K562 (cell line): ENCODE results near the gene NDUFC2. TPM values are rescaled to one million over a fixed set of nuclear protein-coding genes. Genes with fewer than 3 reads are reported as not detected.

Source experiments
- ATAC-seq: fragments of 200-7000 bp; cut with Tn5 transposase; 3 replicates; pipeline ENCODE4 v1.9.1; 2020; ENCODE audit warnings: moderate library complexity
- BruUV-seq: library from RNA; stranded (reverse); fragments of 400-500 nt; replicated peaks from 2 replicates; lab custom pipeline; 2021; lab: Mats Ljungman, UMichigan
- CTCF ChIA-PET: fragments of 300-600 bp; formaldehyde crosslinking; extraction: SDS; loops from one replicate; lab custom pipeline; 2021; ENCODE audit warnings: low intra/inter-chr PET ratio; lab: Yijun Ruan, JAX
- POLR2A ChIA-PET: fragments of 300-600, 350-650 bp; sonication (Branson Sonifier 250); formaldehyde crosslinking; extraction: SDS; loops from one replicate; lab custom pipeline; 2021; ENCODE audit warnings: antibody characterized with exemption, inconsistent platforms; lab: Yijun Ruan, JAX
- DNase-seq, 4 experiments: peaks; one replicate each; pipeline versions ENCODE4 v3.0.0 to v3.0.0-alpha.2; 2011 to 2018; ENCODE audit warnings: low spot score in 3 of 4, mixed read lengths in 3 of 4; ENCODE audit errors: extremely low read depth in 1 of 4
- FAIRE-seq: peaks from 2 replicates; lab custom pipeline; 2011; peaks lifted over from hg19 to GRCh38; lab: Jason Lieb, UNC
- H2AFZ ChIP-seq: 2 replicates; pipeline ENCODE4 v1.6.0; 2011; ENCODE audit warnings: low read depth, low read length, control low read depth, inconsistent platforms
- H3K27ac ChIP-seq: fragments of 200-600 bp; 3 replicates; pipeline ENCODE4 v1.8.0; 2011; ENCODE audit warnings: low read depth, mild to moderate bottlenecking, control low read depth, inconsistent platforms, low read length, moderate library complexity, mixed read lengths; ENCODE audit errors: extremely low read depth
- H3K27me3 ChIP-seq, 2 experiments: fragments of 300-600 bp in 1 of 2; 2 replicates in 1 of 2; 3 replicates in 1 of 2; pipeline versions ENCODE4 v1.6.0 to v1.8.0; 2011; ENCODE audit warnings: inconsistent platforms in 2 of 2, low read length in 2 of 2, mild to moderate bottlenecking in 1 of 2, mixed read lengths in 1 of 2, moderate library complexity in 1 of 2; ENCODE audit not compliant: control insufficient read depth in 2 of 2, insufficient read depth in 2 of 2
- H3K36me3 ChIP-seq: fragments of 300-600 bp; 3 replicates; pipeline ENCODE4 v1.8.0; 2011; ENCODE audit warnings: mild to moderate bottlenecking, low read length, inconsistent platforms; ENCODE audit not compliant: control insufficient read depth, insufficient read depth
- H3K4me1 ChIP-seq, 2 experiments: fragments of 200-600 bp in 1 of 2; replicated peaks in 1 of 2; 2 replicates in 1 of 2; 3 replicates in 1 of 2; pipeline versions ENCODE4 v1.5.1 to v1.8.0; 2011; ENCODE audit warnings: inconsistent platforms in 2 of 2, low read length in 2 of 2, mild to moderate bottlenecking in 1 of 2, mixed read lengths in 1 of 2, moderate library complexity in 1 of 2; ENCODE audit not compliant: control insufficient read depth in 2 of 2, insufficient read depth in 2 of 2
- H3K4me2 ChIP-seq: 2 replicates; pipeline ENCODE4 v1.6.1; 2011; ENCODE audit warnings: low read length, control low read depth, inconsistent platforms, mixed read lengths; ENCODE audit not compliant: insufficient read depth
- H3K4me3 ChIP-seq: fragments of 200-600 bp; sonication (generic), shearing (Covaris generic); 2 replicates; pipeline ENCODE4 v1.5.1; 2016; ENCODE audit warnings: control low read depth, inconsistent platforms
- H3K79me2 ChIP-seq: fragments of 200-600 bp; 3 replicates; pipeline ENCODE4 v1.8.0; 2011; ENCODE audit warnings: low read length, inconsistent platforms; ENCODE audit not compliant: control insufficient read depth, insufficient read depth
- H3K9ac ChIP-seq, 2 experiments: 2 replicates each; pipeline versions ENCODE4 v1.6.0 to v1.6.1; 2011; ENCODE audit warnings: low read depth in 2 of 2, low read length in 2 of 2, control low read depth in 1 of 2, inconsistent platforms in 1 of 2, mild to moderate bottlenecking in 1 of 2, mixed read lengths in 1 of 2; ENCODE audit not compliant: insufficient read depth in 1 of 2
- H3K9me1 ChIP-seq: one replicate; pipeline ENCODE4 v1.6.0; 2011; ENCODE audit warnings: inconsistent platforms, mild to moderate bottlenecking, low read length, moderate library complexity; ENCODE audit not compliant: control insufficient read depth, insufficient read depth
- H3K9me3 ChIP-seq: replicated peaks from 2 replicates; pipeline ENCODE4 v1.5.1; 2011; ENCODE audit warnings: low read depth, low read length, inconsistent platforms; ENCODE audit not compliant: control insufficient read depth, insufficient read depth
- H4K20me1 ChIP-seq: replicated peaks from 2 replicates; pipeline ENCODE4 v1.6.1; 2011; ENCODE audit warnings: low read length, inconsistent platforms, mixed read lengths; ENCODE audit not compliant: control insufficient read depth, insufficient read depth
- CBX5 ChIP-seq: IDR thresholded peaks from 2 replicates; pipeline ENCODE4 v1.6.1; 2014; ENCODE audit warnings: low read depth, borderline replicate concordance
- DDX20 ChIP-seq: fragments of 450-650 bp; IDR thresholded peaks from 2 replicates; pipeline ENCODE4 v1.6.1; 2016; ENCODE audit warnings: missing genetic modification characterization, low read depth, mild to moderate bottlenecking, missing compliant biosample characterization, moderate library complexity
- FUS ChIP-seq: fragments of 200-400 bp; formaldehyde crosslinking; optimal IDR thresholded peaks from 2 replicates; pipeline ENCODE3; 2017; ENCODE audit warnings: low read depth, low read length
- NFYB ChIP-seq: IDR thresholded peaks from 2 replicates; pipeline ENCODE4 v1.6.1; 2011; ENCODE audit warnings: mild to moderate bottlenecking, moderate library complexity; ENCODE audit not compliant: insufficient read length; ENCODE audit errors: extremely low read depth
- PCBP1 ChIP-seq: fragments of 200-400 bp; formaldehyde crosslinking; IDR thresholded peaks from 2 replicates; pipeline ENCODE4 v1.6.1; 2018; ENCODE audit warnings: mild to moderate bottlenecking, low read depth, low read length; ENCODE audit not compliant: poor library complexity, severe bottlenecking
- SETDB1 ChIP-seq: IDR thresholded peaks from one replicate; pipeline ENCODE4 v1.6.1; 2012; ENCODE audit warnings: low read length, control low read depth, inconsistent platforms
- TARDBP ChIP-seq: fragments of 450-650 bp; IDR thresholded peaks from 2 replicates; pipeline ENCODE4 v1.6.1; 2016
- WGBS: fragments of 100-300 bp; shearing (Covaris generic); methylation state at CpG from one replicate; pipeline ENCODE4 v1.1.6; 2016; ENCODE audit warnings: low coverage, mixed read lengths; ENCODE audit not compliant: insufficient coverage; ENCODE audit errors: missing lambda C conversion rate; 5-methylcytosine and 5-hydroxymethylcytosine counted together
- in situ Hi-C: fragments of 300-500 bp; cut with MboI; formaldehyde crosslinking; loops from 4 replicates; pipeline ENCODE4 v1.15.0; 2018; ENCODE audit warnings: inconsistent platforms, mixed read lengths
- intact Hi-C: fragments of 100-400 bp; cut with micrococcal nuclease; formaldehyde crosslinking; loops from 2 replicates; pipeline ENCODE4 v1.14.2; 2022
- polyA plus RNA-seq, 8 experiments: library from polyadenylated mRNA; depleted of rRNA in 4 of 8; stranded (reverse) in 5 of 8; unstranded in 3 of 8; fragments of >200 nt; fragmentation: Nextera tagmentation in 2 of 8; fragmentation: Illumina TruSeq in 1 of 8; extraction: Ambion mirVana in 2 of 8; extraction: Trizol in 1 of 8; gene quantifications; 2 replicates each; pipeline versions ENCODE4 v1.2.1 to v1.2.3, GENCODE V29; 2011 to 2014; ENCODE audit warnings: inconsistent platforms in 1 of 8, missing spikeins in 1 of 8
- total RNA-seq, 7 experiments: library from RNA; depleted of rRNA in 6 of 7; stranded (reverse); fragments of >200 nt in 6 of 7; fragmentation: Illumina TruSeq in 2 of 7; extraction: Trizol in 2 of 7; gene quantifications; 2 replicates each; pipeline versions ENCODE4 v1.2.1 to v1.2.3, GENCODE V29; 2011 to 2021; ENCODE audit warnings: low replicate concordance in 1 of 7
- TF ChIP-seq, protein P1 (sequence below): fragments of 250-450 bp; sonication (Bioruptor Pico); IDR thresholded peaks from 2 replicates; pipeline ENCODE4 v1.4.0; 2020; ENCODE audit warnings: borderline replicate concordance

The NDUFC2 gene
- total and polyA plus RNA-seq, 9 of the 15 experiments (the other 6 are each of a cell fraction or from before 2014, with no cell fraction given): 168 to 1,119 (median 442) TPM

- H4K20me1 ChIP-seq: no peaks in the 10 kb centered on the region
- no peak within 1 kb of the TSS for H3K4me2 ChIP-seq
- intact Hi-C loops (no loop called here), in situ Hi-C loops (no loop called here)
- H3K4me3 ChIP-seq: no peak within 1 kb of the TSS
- H3K9me1 ChIP-seq: no peaks in the 10 kb centered on the region
- no peak for FAIRE-seq
- no peaks in the 10 kb centered on the region; the same call in 1 of the 2 replicates for H3K9me3 ChIP-seq
- no peak within 1 kb of the TSS for H3K27ac ChIP-seq
- H3K4me1 ChIP-seq: peaks cover 0 to 5% of the 10 kb centered on the region in 2 experiments; a peak in 1 of 5 replicates
- POLR2A ChIA-PET: interaction anchor here (1.2 kb wide), 1 partner anchor 15 kb away, joined by 3 read pairs; no protein-coding TSS in a partner anchor
- no peaks in the 10 kb centered on the region for H3K27me3 ChIP-seq
- peak within 1 kb of the TSS in 1 of 2 experiments; percentile 78; a peak in 2 of 4 replicates for H3K9ac ChIP-seq
- no peaks in the 10 kb centered on the region for H3K36me3 ChIP-seq
- CTCF ChIA-PET: no interaction called here
- no peaks in the 10 kb centered on the region for H3K79me2 ChIP-seq
- no peak within 1 kb of the TSS for H2AFZ ChIP-seq
- BruUV-seq: no TSS peak
- DNase-seq: no peak
- no peak for TF ChIP-seq FUS
- TF ChIP-seq TARDBP: no peak
- no peak for TF ChIP-seq CBX5
- TF ChIP-seq, protein P1, sequence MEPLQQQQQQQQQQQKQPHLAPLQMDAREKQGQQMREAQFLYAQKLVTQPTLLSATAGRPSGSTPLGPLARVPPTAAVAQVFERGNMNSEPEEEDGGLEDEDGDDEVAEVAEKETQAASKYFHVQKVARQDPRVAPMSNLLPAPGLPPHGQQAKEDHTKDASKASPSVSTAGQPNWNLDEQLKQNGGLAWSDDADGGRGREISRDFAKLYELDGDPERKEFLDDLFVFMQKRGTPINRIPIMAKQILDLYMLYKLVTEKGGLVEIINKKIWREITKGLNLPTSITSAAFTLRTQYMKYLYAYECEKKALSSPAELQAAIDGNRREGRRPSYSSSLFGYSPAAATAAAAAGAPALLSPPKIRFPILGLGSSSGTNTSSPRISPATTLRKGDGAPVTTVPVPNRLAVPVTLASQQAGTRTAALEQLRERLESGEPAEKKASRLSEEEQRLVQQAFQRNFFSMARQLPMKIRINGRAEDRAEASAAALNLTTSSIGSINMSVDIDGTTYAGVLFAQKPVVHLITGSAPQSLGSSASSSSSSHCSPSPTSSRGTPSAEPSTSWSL (CRISPR knock-in tag): no peak
- no peak for TF ChIP-seq DDX20 (tag)
- TF ChIP-seq SETDB1: no peak
- TF ChIP-seq PCBP1: peak; percentile 27
- no peak for TF ChIP-seq NFYB
- ATAC-seq: no peak; the same call in 2 of the 3 replicates
- WGBS: 59% methylated on average over 26 of the region's 37 CpGs
These were observed 57.0 kb downstream of the NDUFC2 start, which contains the start of gene KCTD14 for GRCh38 chr11:78022397-78023396. TSS of gene KCTD14 (minus strand) at chr11:78023276. CDS start at chr11:78023249, 27 bp downstream.
